Endothelial cell of umbilical vein (primary cell): Measurements from ENCODE around the gene ENTR1. TPM values are rescaled to one million over a fixed set of nuclear protein-coding genes. Genes with fewer than 3 reads are reported as not detected.

Experiments used
- BruUV-seq: library from RNA; stranded (reverse); fragments of 400-500 nt; replicated peaks from 2 replicates; lab custom pipeline; 2021; lab: Mats Ljungman, UMichigan
- CTCF ChIA-PET: fragments of 300-600, 350-600 bp; sonication (Branson Sonifier 250); formaldehyde crosslinking; loops from one replicate; lab custom pipeline; 2021; ENCODE audit warnings: antibody characterized with exemption, inconsistent platforms; lab: Charles Lee
- POLR2A ChIA-PET: fragments of 300-600, 350-600 bp; sonication (Branson Sonifier 250); formaldehyde crosslinking; loops from one replicate; lab custom pipeline; 2021; ENCODE audit warnings: antibody characterized with exemption, inconsistent platforms; lab: Charles Lee
- DNase-seq: peaks from one replicate; pipeline ENCODE4 v3.0.0-alpha.2; 2011; ENCODE audit warnings: low read depth, low spot score
- FAIRE-seq: peaks from 2 replicates; lab custom pipeline; 2011; peaks lifted over from hg19 to GRCh38; lab: Jason Lieb, UNC
- H2AFZ ChIP-seq: 2 replicates; pipeline ENCODE4 v1.6.0; 2012; ENCODE audit warnings: low read depth, low read length, control low read depth, inconsistent platforms
- H3K27ac ChIP-seq: 2 replicates; pipeline ENCODE4 v1.5.1; 2011; ENCODE audit warnings: low read depth, mild to moderate bottlenecking, control low read depth, low read length, moderate library complexity; ENCODE audit not compliant: insufficient read depth
- H3K27me3 ChIP-seq, 2 experiments: 2 replicates each; pipeline versions ENCODE4 v1.6.0 to v1.6.1; 2011; ENCODE audit warnings: low read length in 2 of 2, mixed read lengths in 1 of 2; ENCODE audit not compliant: control insufficient read depth in 2 of 2, insufficient read depth in 2 of 2
- H3K36me3 ChIP-seq, 2 experiments: 2 replicates in 1 of 2; 3 replicates in 1 of 2; pipeline ENCODE4 v1.5.1; 2011; ENCODE audit warnings: low read length in 2 of 2, mild to moderate bottlenecking in 1 of 2, moderate library complexity in 1 of 2; ENCODE audit not compliant: control insufficient read depth in 2 of 2, insufficient read depth in 2 of 2; ENCODE audit errors: extremely low read depth in 1 of 2
- H3K4me1 ChIP-seq: 3 replicates; pipeline ENCODE4 v1.5.1; 2011; ENCODE audit warnings: mild to moderate bottlenecking, low read length; ENCODE audit not compliant: control insufficient read depth, insufficient read depth; ENCODE audit errors: extremely low read depth
- H3K4me2 ChIP-seq: 2 replicates; pipeline ENCODE4 v1.6.1; 2011; ENCODE audit warnings: low read length, control low read depth, mixed read lengths; ENCODE audit not compliant: insufficient read depth
- H3K4me3 ChIP-seq, 3 experiments: fragments of 200-600 bp in 1 of 3; sonication (generic), shearing (Covaris generic) in 1 of 3; replicated peaks in 1 of 3; 2 replicates each; pipeline ENCODE4 v1.5.1; 2011 to 2016; ENCODE audit warnings: control low read depth in 3 of 3, low read length in 3 of 3, mild to moderate bottlenecking in 2 of 3, inconsistent platforms in 1 of 3, low read depth in 1 of 3, moderate library complexity in 1 of 3; ENCODE audit not compliant: insufficient read depth in 1 of 3
- H3K79me2 ChIP-seq: 2 replicates; pipeline ENCODE4 v1.6.0; 2012; ENCODE audit warnings: low read length, inconsistent platforms; ENCODE audit not compliant: control insufficient read depth, insufficient read depth
- H3K9ac ChIP-seq: replicated peaks from 2 replicates; pipeline ENCODE3; 2011; ENCODE audit warnings: low read length, control low read depth; ENCODE audit not compliant: insufficient read depth; ENCODE audit errors: extremely low read depth
- H3K9me1 ChIP-seq: replicated peaks from 3 replicates; pipeline ENCODE4 v1.6.0; 2011; ENCODE audit warnings: mild to moderate bottlenecking, low read length; ENCODE audit not compliant: control insufficient read depth, insufficient read depth; ENCODE audit errors: extremely low read depth
- H3K9me3 ChIP-seq: replicated peaks from 2 replicates; pipeline ENCODE4 v1.5.1; 2012; ENCODE audit warnings: low read length, inconsistent platforms; ENCODE audit not compliant: control insufficient read depth, insufficient read depth
- H4K20me1 ChIP-seq: replicated peaks from 2 replicates; pipeline ENCODE3; 2011; ENCODE audit warnings: mild to moderate bottlenecking, low read length; ENCODE audit not compliant: control insufficient read depth, insufficient read depth; ENCODE audit errors: extremely low read depth
- EZH2 ChIP-seq: IDR thresholded peaks from 2 replicates; pipeline ENCODE4 v1.6.1; 2012; ENCODE audit warnings: borderline replicate concordance, low read depth, mild to moderate bottlenecking, moderate library complexity, low read length, inconsistent platforms; ENCODE audit not compliant: severe bottlenecking
- FOS ChIP-seq: IDR thresholded peaks from 2 replicates; pipeline ENCODE4 v1.6.1; 2011; ENCODE audit warnings: mild to moderate bottlenecking, low read length, moderate library complexity, borderline replicate concordance; ENCODE audit not compliant: insufficient read depth
- GATA2 ChIP-seq: IDR thresholded peaks from 2 replicates; pipeline ENCODE4 v1.7.0; 2011; ENCODE audit warnings: low read depth, mild to moderate bottlenecking, moderate library complexity, mixed read lengths, low read length; ENCODE audit not compliant: insufficient read length, insufficient read depth
- JUN ChIP-seq: IDR thresholded peaks from 2 replicates; pipeline ENCODE4 v1.6.1; 2011; ENCODE audit warnings: borderline replicate concordance, low read depth; ENCODE audit not compliant: insufficient read length, insufficient read depth
- MYC ChIP-seq: IDR thresholded peaks from one replicate; pipeline ENCODE4 v1.6.1; 2011; ENCODE audit warnings: mild to moderate bottlenecking, low read depth, low read length
- POLR2A ChIP-seq: IDR thresholded peaks from 2 replicates; pipeline ENCODE4 v1.6.1; 2012; ENCODE audit warnings: low read depth, mild to moderate bottlenecking, control low read depth, low read length
- POLR2AphosphoS5 ChIP-seq: IDR thresholded peaks from 2 replicates; pipeline ENCODE4 v1.6.1; 2012; ENCODE audit warnings: low read depth, mild to moderate bottlenecking, control low read depth, low read length, moderate library complexity; ENCODE audit not compliant: insufficient read depth
- dilution Hi-C: fragments of 300-500 bp; cut with MboI; formaldehyde crosslinking; loops from one replicate; pipeline ENCODE4 v1.15.0; 2019; ENCODE audit warnings: low sequenced_read_pairs; ENCODE audit not compliant: extremely low pct_ligation_motif_present
- intact Hi-C: fragments of 100-400 bp; cut with micrococcal nuclease; formaldehyde crosslinking; loops from one replicate; pipeline ENCODE4 v1.10.0; 2022
- polyA plus RNA-seq, 4 experiments: library from polyadenylated mRNA; depleted of rRNA in 3 of 4; stranded (reverse) in 3 of 4; unstranded in 1 of 4; fragments of >200 nt; gene quantifications; 2 replicates each; pipeline versions ENCODE4 v1.2.1 to v1.2.3, GENCODE V29; 2011 to 2012; ENCODE audit warnings: missing spikeins in 1 of 4
- total RNA-seq: library from RNA; stranded (reverse); gene quantifications from 2 replicates; pipeline ENCODE4 v1.2.3, GENCODE V29; 2021
- TF ChIP-seq, protein P1 (sequence below), 2 donors: IDR thresholded peaks; 1 replicate in 1 of 2; 2 replicates in 1 of 2; pipeline ENCODE4 v1.5.1; 2011; ENCODE audit warnings: low read length in 2 of 2, mild to moderate bottlenecking in 2 of 2, moderate library complexity in 2 of 2, control low read depth in 1 of 2, inconsistent platforms in 1 of 2, low read depth in 1 of 2; ENCODE audit not compliant: insufficient read depth in 1 of 2; ENCODE audit errors: extremely low read depth in 1 of 2
- TF ChIP-seq, protein P2 (sequence below): IDR thresholded peaks from 2 replicates; pipeline ENCODE4 v1.6.1; 2011; ENCODE audit not compliant: insufficient read depth, insufficient read length

Gene ENTR1
- total and polyA plus RNA-seq, 2 donors (not counting 3 experiments of a cell fraction or from before 2014, with no cell fraction given) = 36.0 to 61.6 TPM

DNA sequence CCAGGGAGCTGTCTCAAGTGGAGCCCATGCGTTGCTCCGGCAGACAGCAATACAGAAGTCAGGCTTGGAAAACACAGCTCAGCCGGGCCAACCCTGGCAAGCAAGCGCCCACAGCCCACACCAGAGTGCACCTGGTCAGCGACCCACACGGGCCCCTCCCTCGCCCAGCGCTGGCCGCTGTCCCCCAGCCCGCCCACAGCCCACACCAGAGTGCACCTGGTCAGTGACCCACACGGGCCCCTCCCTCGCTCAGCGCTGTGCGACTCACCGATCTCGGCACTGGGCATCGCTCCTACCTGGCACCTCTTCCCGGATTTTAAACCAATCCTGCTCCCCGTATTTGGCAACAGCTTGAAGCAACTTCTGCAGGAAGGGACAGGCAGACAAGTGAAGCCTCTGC is 23.2 kb downstream of the ENTR1 start:
- no peaks in the 10 kb centered on the region for H4K20me1 ChIP-seq
- H3K27ac ChIP-seq = no peak overlapping the region
- H3K27me3 ChIP-seq = no peaks in the 10 kb centered on the region
- DNase-seq = no peak
- intact Hi-C loops (no loop called here), dilution Hi-C loops (no loop called here)
- H3K9me3 ChIP-seq = no peaks in the 10 kb centered on the region
- FAIRE-seq = no peak
- no peak overlapping the region for H2AFZ ChIP-seq
- H3K9ac ChIP-seq = no peak overlapping the region
- no peaks in the 10 kb centered on the region for H3K79me2 ChIP-seq
- no peaks in the 10 kb centered on the region for H3K4me1 ChIP-seq
- H3K36me3 ChIP-seq = peaks cover 4 to 55% of the 10 kb centered on the region in 2 experiments
- H3K4me3 ChIP-seq = no peak overlapping the region
- no TSS peak for BruUV-seq
- CTCF ChIA-PET = no interaction called here
- no peaks in the 10 kb centered on the region for H3K9me1 ChIP-seq
- no peak overlapping the region for H3K4me2 ChIP-seq
- POLR2A ChIA-PET = no interaction called here
- TF ChIP-seq MYC (no peak), GATA2 (no peak), POLR2A (no peak), JUN (no peak), FOS (no peak), EZH2 (no peak)
- TF ChIP-seq, protein P1, sequence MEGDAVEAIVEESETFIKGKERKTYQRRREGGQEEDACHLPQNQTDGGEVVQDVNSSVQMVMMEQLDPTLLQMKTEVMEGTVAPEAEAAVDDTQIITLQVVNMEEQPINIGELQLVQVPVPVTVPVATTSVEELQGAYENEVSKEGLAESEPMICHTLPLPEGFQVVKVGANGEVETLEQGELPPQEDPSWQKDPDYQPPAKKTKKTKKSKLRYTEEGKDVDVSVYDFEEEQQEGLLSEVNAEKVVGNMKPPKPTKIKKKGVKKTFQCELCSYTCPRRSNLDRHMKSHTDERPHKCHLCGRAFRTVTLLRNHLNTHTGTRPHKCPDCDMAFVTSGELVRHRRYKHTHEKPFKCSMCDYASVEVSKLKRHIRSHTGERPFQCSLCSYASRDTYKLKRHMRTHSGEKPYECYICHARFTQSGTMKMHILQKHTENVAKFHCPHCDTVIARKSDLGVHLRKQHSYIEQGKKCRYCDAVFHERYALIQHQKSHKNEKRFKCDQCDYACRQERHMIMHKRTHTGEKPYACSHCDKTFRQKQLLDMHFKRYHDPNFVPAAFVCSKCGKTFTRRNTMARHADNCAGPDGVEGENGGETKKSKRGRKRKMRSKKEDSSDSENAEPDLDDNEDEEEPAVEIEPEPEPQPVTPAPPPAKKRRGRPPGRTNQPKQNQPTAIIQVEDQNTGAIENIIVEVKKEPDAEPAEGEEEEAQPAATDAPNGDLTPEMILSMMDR (IDR thresholded peaks at IDR 0.05; ENCODE audit: extremely low read depth in 1 of 2, insufficient read depth in 1 of 2, low read depth in 1 of 2, low read length in 2 of 2) = no peak

DNA sequence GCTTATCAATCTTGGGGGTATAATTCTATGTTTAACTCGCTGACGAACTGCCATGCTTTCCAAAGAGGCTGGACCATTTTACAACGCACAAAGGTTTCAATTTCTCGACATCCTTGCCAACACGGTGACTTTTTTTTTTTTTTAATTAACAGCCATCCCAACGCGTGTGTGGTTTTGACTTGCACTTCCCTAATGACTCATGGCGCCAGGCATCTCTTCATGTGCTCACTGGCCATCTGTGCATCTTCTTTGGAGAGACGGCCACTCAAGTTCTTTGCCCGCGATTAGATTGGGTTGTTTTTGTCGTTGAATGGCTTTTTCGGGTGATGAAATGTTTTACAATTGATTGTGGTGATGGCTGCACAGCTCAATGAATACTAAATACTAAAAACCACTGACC is 24.4 kb downstream of the ENTR1 start:
- Histone ChIP-seq H3K4me1 (no peaks in the 10 kb centered on the region), H3K27ac (no peak overlapping the region), H3K79me2 (no peaks in the 10 kb centered on the region), H2AFZ (no peak overlapping the region), H3K36me3 (peaks cover 4 to 59% of the 10 kb centered on the region in 2 experiments), H3K27me3 (no peaks in the 10 kb centered on the region), H3K4me2 (no peak overlapping the region), H4K20me1 (no peaks in the 10 kb centered on the region), H3K4me3 (no peak overlapping the region), H3K9me3 (no peaks in the 10 kb centered on the region), H3K9me1 (no peaks in the 10 kb centered on the region), H3K9ac (no peak overlapping the region)
- CTCF ChIA-PET = no interaction called here
- POLR2A ChIA-PET = no interaction called here
- TF ChIP-seq EZH2 (no peak), GATA2 (no peak), POLR2AphosphoS5 (no peak), MYC (no peak), FOS (no peak), JUN (no peak), POLR2A (no peak)
- TF ChIP-seq, protein P2, sequence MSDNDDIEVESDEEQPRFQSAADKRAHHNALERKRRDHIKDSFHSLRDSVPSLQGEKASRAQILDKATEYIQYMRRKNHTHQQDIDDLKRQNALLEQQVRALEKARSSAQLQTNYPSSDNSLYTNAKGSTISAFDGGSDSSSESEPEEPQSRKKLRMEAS = no peak
- TF ChIP-seq, protein P1 (IDR thresholded peaks at IDR 0.05; ENCODE audit: extremely low read depth in 1 of 2, insufficient read depth in 1 of 2, low read depth in 1 of 2, low read length in 2 of 2) = no peak
- BruUV-seq = no TSS peak
- no peak for DNase-seq
- dilution Hi-C loops (no loop called here), intact Hi-C loops (no loop called here)
- no peak for FAIRE-seq
